ENCODE data around the gene PIP5K1C.

PIP5K1C gene

DNA sequence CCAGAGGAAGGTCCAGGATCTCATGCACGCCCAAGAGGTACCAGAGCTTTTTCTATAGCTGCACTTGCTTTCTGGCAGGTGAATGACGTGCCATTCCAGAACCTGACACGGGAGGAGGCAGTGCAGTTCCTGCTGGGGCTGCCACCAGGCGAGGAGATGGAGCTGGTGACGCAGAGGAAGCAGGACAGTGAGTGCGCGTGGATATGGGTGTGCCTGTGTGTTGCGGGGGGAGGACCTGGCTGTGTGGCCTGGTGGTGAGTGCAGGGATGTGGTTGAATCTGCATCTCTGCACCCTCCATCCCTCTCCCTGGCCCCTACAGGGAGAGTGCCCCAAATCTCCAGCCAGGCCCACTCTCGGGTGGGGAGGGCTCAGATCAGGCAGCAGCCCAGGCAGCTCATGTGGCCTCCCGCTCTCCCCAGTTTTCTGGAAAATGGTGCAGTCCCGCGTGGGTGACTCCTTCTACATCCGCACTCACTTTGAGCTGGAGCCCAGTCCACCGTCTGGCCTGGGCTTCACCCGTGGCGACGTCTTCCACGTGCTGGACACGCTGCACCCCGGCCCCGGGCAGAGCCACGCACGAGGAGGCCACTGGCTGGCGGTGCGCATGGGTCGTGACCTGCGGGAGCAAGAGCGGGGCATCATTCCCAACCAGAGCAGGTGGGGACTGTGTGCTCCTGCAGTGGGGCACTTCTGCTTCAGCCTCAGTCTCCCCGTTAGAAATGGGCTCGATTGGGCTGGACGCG is 38.4 kb upstream of the PIP5K1C start:
- TF ChIP-seq, protein P1, sequence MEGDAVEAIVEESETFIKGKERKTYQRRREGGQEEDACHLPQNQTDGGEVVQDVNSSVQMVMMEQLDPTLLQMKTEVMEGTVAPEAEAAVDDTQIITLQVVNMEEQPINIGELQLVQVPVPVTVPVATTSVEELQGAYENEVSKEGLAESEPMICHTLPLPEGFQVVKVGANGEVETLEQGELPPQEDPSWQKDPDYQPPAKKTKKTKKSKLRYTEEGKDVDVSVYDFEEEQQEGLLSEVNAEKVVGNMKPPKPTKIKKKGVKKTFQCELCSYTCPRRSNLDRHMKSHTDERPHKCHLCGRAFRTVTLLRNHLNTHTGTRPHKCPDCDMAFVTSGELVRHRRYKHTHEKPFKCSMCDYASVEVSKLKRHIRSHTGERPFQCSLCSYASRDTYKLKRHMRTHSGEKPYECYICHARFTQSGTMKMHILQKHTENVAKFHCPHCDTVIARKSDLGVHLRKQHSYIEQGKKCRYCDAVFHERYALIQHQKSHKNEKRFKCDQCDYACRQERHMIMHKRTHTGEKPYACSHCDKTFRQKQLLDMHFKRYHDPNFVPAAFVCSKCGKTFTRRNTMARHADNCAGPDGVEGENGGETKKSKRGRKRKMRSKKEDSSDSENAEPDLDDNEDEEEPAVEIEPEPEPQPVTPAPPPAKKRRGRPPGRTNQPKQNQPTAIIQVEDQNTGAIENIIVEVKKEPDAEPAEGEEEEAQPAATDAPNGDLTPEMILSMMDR (conservative IDR thresholded peaks at IDR 0.05; ENCODE audit: low read length) = no peak
- DNase-seq (ENCODE audit: low read depth) = no peak
- H3K4me3 ChIP-seq (ENCODE audit: low read length) = no peak overlapping the region

GRCh38 chr19:3737487-3738205 is 37.4 kb upstream of the PIP5K1C start:
- DNase-seq (ENCODE audit: low read depth) = no peak
- TF ChIP-seq, protein P1 (conservative IDR thresholded peaks at IDR 0.05; ENCODE audit: low read length) = no peak
- no peak overlapping the region for H3K4me3 ChIP-seq (ENCODE audit: low read length)

GRCh38 chr19:3736106-3736724 is 35.9 kb upstream of the PIP5K1C start:
- TF ChIP-seq, protein P1 (conservative IDR thresholded peaks at IDR 0.05; ENCODE audit: low read length) = no peak
- DNase-seq (ENCODE audit: low read depth) = no peak
- no peak overlapping the region for H3K4me3 ChIP-seq (ENCODE audit: low read length)

GRCh38 chr19:3734310-3734600 is 34.0 kb upstream of the PIP5K1C start:
- TF ChIP-seq, protein P1 (conservative IDR thresholded peaks at IDR 0.05; ENCODE audit: low read length) = no peak
- no peak for DNase-seq (ENCODE audit: low read depth)
- no peak overlapping the region for H3K4me3 ChIP-seq (ENCODE audit: low read length)

DNA sequence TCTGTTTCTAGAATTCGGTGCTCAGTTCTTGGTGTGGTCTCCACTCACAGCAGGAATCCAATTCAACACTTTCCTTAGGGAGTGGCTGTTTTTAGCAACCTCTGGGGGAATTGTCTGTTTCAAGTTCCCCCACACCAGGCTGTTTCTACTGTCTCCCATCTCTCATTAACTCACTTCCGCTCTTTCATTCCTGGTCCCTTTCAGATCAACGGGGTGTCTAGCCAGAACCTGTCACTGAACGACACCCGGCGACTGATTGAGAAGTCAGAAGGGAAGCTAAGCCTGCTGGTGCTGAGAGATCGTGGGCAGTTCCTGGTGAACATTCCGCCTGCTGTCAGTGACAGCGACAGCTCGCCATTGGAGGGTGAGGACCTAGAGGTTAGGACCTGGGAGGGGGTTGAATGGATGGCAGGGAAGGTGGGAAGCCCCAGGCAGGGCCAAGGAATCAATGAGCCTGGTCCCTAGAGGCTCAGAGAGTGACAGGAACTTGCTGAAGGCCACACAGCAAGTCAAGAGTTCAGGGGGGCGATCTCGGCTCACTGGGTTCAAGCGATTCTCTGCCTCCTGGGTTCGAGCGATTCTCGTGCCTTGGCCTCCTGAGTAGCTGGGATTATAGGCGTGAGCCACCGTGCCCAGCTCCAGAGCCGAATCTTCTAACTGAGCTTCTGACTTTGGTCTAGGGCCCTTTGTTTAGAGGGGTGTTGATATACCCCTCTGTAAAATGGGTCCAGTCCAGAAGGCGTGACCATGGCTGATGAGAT is 33.5 kb upstream of the PIP5K1C start:
- TF ChIP-seq, protein P1 (conservative IDR thresholded peaks at IDR 0.05; ENCODE audit: low read length) = no peak
- no peak for DNase-seq (ENCODE audit: low read depth)
- no peak overlapping the region for H3K4me3 ChIP-seq (ENCODE audit: low read length)

DNA sequence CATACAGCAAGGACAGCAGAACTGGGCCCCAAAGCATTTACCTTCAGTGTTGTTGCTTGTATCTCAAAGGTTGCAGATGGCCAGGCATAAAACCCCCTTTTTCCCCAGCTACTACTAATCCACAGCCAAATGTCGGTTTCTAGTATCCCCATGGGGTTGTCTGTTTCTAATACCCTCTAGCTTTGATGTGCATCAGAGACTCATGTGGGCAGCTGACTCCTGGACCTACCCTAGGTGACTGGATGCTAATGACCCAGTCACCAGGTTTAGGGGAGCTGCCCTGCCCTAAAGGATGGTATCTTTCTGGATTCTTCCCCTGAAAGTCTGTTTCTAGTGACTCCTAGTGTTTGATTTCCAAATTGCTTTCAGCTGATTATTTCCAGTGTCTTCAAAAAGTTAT is 31.8 kb upstream of the PIP5K1C start:
- no peak for DNase-seq (ENCODE audit: low read depth)
- H3K4me3 ChIP-seq (ENCODE audit: low read length) = no peak overlapping the region
- TF ChIP-seq, protein P1 (conservative IDR thresholded peaks at IDR 0.05; ENCODE audit: low read length) = no peak
